HG02870 (cell line): Measurements from ENCODE around the gene ANKS3.

Source experiments
- ATAC-seq: cut with Tn5 transposase; IDR thresholded peaks from one replicate; pipeline ENCODE4 v1.9.1; 2021; ENCODE audit warnings: mild to moderate bottlenecking, moderate library complexity; ENCODE audit not compliant: unreplicated experiment

Gene ANKS3

DNA sequence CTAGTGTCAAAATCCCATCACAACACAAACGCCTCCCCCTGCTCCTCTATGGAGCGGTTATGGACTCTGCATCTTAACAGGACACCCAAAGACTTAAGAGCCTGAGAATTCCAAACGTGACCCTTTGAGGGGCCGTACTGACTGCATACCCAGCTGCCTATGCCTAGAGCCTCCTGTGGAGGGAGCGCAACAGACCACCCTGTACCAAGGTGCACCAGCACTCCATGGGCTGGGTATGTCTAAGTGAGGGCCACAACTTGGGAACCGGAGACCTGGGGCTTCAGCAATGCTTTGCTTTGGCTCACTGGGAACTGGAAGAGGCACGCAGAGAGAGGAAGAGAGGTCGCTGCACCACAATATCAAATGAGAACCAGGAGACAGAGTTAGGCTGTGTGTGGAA, 5.4 kb downstream of the ANKS3 start:
- no peak for ATAC-seq

DNA sequence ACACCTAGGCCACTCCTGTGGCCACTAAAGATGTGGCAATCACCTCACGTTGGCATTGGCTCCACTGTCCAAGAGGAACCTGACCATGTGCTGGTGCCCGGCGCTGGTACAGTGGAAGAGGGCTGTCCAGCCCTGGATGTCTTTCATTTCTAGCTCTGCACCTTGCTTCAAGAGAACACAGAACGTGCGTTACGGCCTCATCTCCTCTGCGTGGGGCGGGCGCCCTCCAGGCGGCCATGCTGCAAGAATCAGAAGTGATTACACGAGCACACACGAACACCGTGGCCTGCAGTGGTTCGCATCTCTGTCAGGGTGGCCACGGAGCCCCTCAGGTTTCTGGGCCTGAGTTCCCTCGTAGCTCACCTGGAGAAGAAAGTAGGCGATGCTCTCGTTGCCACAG, 7.5 kb downstream of the ANKS3 start:
- no peak for ATAC-seq

DNA sequence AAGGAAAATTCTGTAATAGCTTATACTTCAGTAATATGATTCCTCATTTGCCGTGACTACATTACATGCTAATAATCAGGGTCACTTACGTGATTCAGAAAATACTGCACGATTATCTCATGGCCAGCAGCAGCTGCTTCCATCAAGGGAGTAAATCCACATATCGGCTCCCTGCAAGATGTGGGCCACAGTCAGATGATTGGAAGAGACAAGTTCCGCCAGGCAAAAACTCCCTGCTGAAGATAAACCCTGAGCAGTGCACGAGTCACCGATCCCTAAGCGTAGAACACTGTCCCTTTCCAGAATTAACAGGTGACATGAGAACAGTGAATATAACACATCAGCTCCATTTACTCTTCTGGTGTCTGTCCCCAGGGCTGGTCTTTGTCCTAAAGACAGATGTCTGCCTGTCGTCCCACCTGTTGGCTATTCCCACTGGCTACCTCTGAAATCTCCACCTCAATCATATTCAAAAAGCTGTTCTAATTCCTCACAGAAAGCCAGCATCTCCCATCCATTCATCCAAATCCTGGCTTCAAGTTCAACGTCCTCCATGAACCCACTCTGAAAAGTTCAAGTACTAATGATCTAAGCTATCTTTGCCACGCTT, 9.3 kb downstream of the ANKS3 start:
- ATAC-seq: no peak

DNA sequence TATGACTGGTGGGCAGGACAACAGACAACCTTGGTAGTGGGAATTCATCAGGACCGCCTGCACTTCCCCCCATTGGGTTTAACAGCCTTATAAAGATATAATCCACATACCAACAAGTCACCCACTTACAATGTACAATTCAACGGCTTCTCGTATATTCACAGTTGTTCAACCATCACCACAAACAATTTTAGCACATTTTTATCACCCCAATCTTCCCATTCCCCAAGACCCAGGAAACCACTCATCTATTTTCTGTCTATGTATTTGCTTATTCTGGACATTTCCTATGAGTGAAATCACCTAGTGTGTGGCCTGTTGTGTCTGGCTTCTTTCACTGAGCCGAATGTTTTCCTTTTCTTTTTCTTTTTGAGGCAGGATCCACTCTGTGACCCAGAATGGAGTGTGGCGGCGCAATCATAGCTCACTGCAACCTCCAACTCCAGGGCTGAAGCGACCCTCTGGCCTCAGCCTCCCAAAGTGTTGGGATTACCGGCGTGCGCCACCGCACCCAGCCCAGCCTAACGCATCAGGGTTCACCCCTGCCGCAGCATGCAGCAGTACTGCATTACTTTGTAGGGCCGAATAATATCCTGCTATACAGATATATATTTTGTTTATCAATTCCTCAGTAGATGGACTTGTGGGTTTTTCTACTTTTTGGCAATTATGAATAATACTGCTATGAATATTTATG, 10.9 kb downstream of the ANKS3 start:
- no peak for ATAC-seq

DNA sequence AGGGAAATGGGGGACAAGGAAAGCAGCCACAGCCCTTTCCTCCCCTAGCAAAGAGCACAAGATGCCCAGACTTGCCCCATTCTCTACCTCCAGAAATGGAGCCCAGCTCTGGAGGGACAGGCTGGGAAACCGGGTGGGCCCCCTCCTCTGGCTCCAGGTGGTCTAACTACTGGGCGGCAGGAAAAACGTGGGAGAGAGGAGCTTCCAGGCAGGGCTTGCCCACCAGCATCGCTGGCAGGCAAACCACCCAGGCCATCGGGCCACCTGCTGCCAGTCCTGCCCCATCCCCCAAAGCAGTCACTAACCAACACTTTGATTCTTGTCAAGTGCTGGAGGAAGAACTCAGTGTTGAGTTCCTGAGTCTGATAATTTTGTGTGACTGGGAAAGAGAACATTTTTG, 15.6 kb downstream of the ANKS3 start:
- ATAC-seq: no peak

DNA sequence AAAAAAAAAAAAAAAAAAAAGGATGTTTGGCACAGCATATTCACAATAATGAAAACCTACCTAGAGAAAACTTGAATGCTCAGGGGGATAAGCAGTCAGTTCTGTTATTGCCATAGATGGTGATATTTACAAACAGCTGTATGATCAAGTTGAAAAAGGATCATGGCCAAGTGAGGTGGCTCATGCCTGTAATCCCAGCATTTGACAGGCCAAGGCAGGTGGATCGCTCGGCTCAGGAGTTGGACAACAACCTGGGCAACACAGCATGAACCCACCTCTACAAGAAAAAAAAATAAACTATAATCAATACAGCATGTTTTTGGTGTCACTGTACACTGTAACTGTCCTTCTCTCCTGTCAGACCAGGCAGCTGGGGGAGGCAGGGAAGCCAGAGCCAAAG, 19.1 kb downstream of the ANKS3 start:
- no peak for ATAC-seq

- ATAC-seq: no peak
Measured at GRCh38 chr16:4713663-4714501, 20.2 kb downstream of the ANKS3 start.

DNA sequence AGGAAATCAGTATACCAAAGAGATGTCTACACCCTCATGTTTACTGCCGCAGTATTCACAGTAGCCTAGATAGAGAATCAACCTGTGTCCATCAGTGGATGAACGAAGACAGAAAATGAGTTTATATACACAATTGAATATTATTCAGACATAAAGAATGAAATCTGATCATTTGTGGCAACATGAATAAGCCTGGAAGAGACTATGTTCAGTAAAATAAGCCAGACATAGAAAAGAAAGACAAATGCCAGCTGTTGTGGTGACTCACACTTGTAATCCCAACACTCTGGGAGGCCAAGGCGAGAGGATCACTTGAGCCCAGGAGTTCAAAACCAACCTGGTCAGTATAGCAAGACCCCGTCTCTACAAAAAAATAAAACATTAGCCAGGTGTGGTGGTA, 24.6 kb downstream of the ANKS3 start:
- ATAC-seq: no peak

DNA sequence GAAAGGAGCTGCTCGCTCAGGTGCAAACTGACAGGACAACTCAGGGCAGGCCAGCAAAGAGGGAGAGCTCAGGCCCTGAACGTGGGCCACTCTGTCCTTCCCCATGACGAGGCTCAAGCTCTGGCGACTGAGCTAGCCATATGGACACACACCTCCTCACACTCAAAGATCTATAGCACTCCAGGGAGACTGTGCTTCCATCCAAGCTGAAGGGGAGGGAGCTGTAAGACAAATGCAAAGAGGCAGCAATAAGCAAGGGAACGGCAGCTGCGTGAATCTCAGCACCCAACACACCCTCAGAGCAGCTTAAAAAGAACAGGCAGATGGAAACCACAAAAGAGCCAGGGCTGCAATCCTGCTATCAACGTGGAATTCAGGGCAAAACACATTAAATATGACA, 27.2 kb downstream of the ANKS3 start:
- ATAC-seq: no peak

DNA sequence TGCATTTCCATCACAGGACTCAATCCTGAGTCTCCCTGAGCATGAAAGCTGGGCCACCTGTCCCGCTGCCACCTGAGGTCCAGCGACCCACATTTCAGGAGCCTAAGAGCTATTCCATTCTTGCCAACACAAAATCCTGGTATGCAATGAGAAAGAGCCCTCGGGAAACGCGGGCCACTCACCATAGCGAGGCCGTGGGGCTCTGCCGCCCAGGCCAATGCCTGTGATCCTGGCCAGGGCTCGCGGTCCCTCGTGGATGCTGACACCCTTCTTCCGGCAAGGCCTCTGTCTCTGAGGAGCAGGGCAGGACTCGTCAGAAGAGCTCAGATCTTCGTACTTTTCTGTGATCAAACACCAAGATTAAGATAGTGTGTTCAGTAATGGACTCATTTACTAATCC, 29.2 kb downstream of the ANKS3 start:
- no peak for ATAC-seq

GRCh38 chr16:4704491-4704890, 29.6 kb downstream of the ANKS3 start:
- ATAC-seq: no peak

DNA sequence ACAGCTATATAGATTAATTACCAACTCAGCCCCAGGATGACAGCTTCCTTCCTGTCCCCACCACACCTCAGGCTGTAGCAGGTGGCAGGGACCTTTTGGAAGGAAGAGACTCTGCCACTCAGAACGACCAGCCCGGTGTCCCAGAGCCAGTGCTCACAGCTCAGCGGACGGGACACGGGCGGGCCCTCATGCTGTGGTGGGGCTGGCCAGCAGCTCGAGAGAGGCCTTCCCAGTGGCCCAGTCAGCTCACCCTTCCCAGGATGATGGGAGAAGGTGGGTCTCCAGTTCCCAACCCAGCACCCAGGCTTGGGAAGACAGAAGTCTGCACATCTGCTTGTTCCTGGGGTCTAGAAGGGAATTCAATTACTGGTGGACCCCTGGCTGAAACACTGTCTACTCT, 30.2 kb downstream of the ANKS3 start:
- ATAC-seq: no peak

DNA sequence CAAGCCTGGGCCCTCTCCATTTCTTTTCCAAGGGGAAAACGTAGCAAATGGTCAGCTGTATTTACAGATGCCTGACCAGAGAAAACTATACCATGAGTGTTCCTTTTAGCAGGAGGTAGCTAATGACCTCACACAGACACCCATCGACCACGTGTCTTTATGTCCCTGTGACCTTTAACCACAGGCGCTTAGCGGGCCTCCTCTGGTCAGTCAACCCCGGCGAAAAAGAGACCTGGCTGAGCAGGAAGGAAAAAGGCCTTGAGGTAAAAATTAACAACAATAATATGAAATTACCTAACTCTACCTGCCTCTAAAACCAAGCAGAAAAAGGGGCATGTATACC, 31.6 kb downstream of the ANKS3 start:
- ATAC-seq: no peak

GRCh38 chr16:4701791-4702465, 32.1 kb downstream of the ANKS3 start:
- ATAC-seq: no peak

- ATAC-seq: no peak
Measured at GRCh38 chr16:4700997-4701743, 32.9 kb downstream of the ANKS3 start.

DNA sequence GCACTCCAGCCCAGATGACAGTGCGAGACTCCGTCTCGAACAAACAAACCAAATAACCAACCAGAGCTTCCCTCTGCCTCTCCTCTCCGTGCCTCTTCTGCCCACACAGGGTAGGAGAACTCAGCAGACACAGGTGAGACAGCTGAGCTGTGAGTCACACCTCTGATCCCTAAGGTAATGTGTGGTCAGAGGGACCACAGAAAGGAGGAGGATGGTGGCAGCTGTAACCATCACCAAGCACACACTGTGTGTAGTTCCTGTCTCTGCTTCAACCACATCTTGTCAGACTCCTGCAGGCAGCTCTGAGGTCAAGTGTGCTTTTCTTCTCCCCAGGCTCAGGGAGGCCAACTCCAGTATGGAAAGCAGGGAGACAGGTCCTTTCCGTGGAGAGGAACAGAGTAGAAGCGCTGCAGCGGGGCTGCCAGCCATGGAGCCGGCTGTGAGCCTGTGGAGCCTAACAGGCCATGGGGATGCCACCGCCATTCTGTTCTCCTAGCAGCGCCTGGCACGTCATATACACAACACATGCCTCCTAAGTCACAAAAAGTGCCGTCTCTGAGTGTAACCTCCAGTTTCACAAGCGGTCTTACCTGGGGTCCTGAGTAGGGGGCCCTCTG, 33.6 kb downstream of the ANKS3 start:
- ATAC-seq: no peak

DNA sequence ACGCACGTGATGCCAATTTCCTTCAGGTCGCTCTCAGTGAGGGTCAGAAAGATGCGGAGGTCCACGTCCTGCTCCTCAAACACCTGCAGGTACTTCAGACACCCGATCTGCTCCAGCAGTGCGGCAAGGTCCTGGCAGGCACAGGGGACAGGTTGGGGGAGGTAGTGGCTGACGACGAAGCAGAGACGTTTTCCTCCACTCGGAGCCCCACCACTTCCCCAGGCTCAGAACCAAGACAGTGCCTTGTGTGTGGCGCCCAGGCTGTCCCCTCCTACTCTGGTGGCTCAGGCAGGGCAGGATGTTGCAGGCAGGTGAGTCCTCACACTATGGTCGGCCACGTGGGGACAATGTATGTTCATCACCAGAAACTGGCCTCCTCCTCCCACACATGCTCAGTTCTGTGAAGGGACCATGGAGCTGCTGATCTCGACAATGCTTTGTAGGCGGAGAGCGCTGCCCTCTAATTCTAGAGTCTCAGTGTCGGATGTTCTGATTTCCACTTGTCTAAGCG, 35.0 kb downstream of the ANKS3 start:
- ATAC-seq: no peak

GRCh38 chr16:4698321-4699045, 35.6 kb downstream of the ANKS3 start:
- no peak for ATAC-seq

GRCh38 chr16:4697848-4698291, 36.2 kb downstream of the ANKS3 start:
- ATAC-seq: no peak
